GM12878 (cell line): ENCODE results near the gene ANTXR2.

Experiments
- EZH2 ChIP-seq: IDR thresholded peaks from 2 replicates; pipeline ENCODE4 v1.6.1; 2012; ENCODE audit warnings: low read depth, mild to moderate bottlenecking, control low read depth, inconsistent platforms, low read length, borderline replicate concordance; ENCODE audit not compliant: control insufficient read depth
- NBN ChIP-seq: fragments of 450-650 bp; IDR thresholded peaks from 2 replicates; pipeline ENCODE4 v1.6.1; 2016
- POLR2A ChIP-seq: IDR thresholded peaks from 2 replicates; pipeline ENCODE4 v1.6.1; 2011; ENCODE audit warnings: low read depth, mild to moderate bottlenecking, low read length
- TCF12 ChIP-seq: IDR thresholded peaks from 2 replicates; pipeline ENCODE4 v1.6.1; 2011; ENCODE audit warnings: low read depth, mild to moderate bottlenecking, low read length
- TCF3 ChIP-seq: IDR thresholded peaks from 2 replicates; pipeline ENCODE4 v1.6.1; 2012; ENCODE audit warnings: low read depth, mild to moderate bottlenecking, low read length, borderline replicate concordance; ENCODE audit not compliant: insufficient read depth
- TF ChIP-seq, protein P1 (sequence below): IDR thresholded peaks from 2 replicates; pipeline ENCODE4 v1.6.1; 2012; ENCODE audit warnings: mild to moderate bottlenecking, low read depth, low read length
- TF ChIP-seq, protein P2 (sequence below), 3 experiments: IDR thresholded peaks in 2 of 3; conservative IDR thresholded peaks in 1 of 3; 2 replicates each; pipeline ENCODE4 v1.5.1; 2011; ENCODE audit warnings: low read depth in 3 of 3, low read length in 3 of 3, mild to moderate bottlenecking in 3 of 3, control low read depth in 2 of 3, moderate library complexity in 2 of 3, inconsistent platforms in 1 of 3, mixed read lengths in 1 of 3; ENCODE audit not compliant: control insufficient read depth in 2 of 3, insufficient read depth in 1 of 3; ENCODE audit errors: extremely low read depth in 1 of 3

DNA sequence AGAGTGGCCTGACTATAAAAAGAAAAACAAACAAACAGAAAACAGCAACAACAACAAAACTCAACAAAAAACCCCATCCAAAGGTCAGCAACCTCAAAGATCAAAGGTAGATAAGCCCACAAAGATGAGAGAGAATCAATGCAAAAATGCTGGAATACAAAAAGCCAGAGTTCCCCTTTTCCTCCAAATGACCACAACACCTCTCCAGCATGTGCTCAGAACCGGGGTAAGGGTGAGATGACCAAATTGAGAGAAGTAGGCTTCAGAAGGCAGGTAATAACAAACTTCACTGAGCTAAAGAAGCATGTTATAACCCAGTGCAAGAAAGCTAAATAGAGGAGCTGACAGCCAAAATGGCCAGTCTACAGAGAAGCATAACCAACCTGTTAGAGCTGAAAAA lies 43.5 kb upstream of the ANTXR2 start:
- TF ChIP-seq, protein P1, sequence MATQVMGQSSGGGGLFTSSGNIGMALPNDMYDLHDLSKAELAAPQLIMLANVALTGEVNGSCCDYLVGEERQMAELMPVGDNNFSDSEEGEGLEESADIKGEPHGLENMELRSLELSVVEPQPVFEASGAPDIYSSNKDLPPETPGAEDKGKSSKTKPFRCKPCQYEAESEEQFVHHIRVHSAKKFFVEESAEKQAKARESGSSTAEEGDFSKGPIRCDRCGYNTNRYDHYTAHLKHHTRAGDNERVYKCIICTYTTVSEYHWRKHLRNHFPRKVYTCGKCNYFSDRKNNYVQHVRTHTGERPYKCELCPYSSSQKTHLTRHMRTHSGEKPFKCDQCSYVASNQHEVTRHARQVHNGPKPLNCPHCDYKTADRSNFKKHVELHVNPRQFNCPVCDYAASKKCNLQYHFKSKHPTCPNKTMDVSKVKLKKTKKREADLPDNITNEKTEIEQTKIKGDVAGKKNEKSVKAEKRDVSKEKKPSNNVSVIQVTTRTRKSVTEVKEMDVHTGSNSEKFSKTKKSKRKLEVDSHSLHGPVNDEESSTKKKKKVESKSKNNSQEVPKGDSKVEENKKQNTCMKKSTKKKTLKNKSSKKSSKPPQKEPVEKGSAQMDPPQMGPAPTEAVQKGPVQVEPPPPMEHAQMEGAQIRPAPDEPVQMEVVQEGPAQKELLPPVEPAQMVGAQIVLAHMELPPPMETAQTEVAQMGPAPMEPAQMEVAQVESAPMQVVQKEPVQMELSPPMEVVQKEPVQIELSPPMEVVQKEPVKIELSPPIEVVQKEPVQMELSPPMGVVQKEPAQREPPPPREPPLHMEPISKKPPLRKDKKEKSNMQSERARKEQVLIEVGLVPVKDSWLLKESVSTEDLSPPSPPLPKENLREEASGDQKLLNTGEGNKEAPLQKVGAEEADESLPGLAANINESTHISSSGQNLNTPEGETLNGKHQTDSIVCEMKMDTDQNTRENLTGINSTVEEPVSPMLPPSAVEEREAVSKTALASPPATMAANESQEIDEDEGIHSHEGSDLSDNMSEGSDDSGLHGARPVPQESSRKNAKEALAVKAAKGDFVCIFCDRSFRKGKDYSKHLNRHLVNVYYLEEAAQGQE: no peak
- TF ChIP-seq TCF3 (no peak), NBN (no peak), TCF12 (no peak), EZH2 (no peak), POLR2A (no peak)
- TF ChIP-seq, protein P2, sequence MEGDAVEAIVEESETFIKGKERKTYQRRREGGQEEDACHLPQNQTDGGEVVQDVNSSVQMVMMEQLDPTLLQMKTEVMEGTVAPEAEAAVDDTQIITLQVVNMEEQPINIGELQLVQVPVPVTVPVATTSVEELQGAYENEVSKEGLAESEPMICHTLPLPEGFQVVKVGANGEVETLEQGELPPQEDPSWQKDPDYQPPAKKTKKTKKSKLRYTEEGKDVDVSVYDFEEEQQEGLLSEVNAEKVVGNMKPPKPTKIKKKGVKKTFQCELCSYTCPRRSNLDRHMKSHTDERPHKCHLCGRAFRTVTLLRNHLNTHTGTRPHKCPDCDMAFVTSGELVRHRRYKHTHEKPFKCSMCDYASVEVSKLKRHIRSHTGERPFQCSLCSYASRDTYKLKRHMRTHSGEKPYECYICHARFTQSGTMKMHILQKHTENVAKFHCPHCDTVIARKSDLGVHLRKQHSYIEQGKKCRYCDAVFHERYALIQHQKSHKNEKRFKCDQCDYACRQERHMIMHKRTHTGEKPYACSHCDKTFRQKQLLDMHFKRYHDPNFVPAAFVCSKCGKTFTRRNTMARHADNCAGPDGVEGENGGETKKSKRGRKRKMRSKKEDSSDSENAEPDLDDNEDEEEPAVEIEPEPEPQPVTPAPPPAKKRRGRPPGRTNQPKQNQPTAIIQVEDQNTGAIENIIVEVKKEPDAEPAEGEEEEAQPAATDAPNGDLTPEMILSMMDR (IDR thresholded peaks at IDR 0.05 in 2 of 3, conservative IDR thresholded peaks at IDR 0.05 in 1 of 3; ENCODE audit: control insufficient read depth in 2 of 3, extremely low read depth in 1 of 3, insufficient read depth in 1 of 3, low read depth in 3 of 3, low read length in 3 of 3): no peak
